Prostate gland (tissue), 2 donors: ENCODE measurements around the gene NR2F1. TPM values are rescaled to one million over a fixed set of nuclear protein-coding genes. Genes with fewer than 3 reads are reported as not detected.

Experiments used
- DNase-seq: peaks from one replicate; pipeline ENCODE4 v3.0.0-alpha.2; 2019; ENCODE audit warnings: low spot score
- H3K27ac ChIP-seq, 2 donors: fragments of 200-600 bp; sonication (generic); 2 replicates each; pipeline ENCODE4 v1.5.1; 2017 to 2019
- H3K27me3 ChIP-seq: fragments of 200-600 bp; sonication (generic); replicated peaks from 2 replicates; pipeline ENCODE4 v1.5.1; 2019; ENCODE audit not compliant: insufficient read depth
- H3K36me3 ChIP-seq, 2 donors: fragments of 200-600 bp; sonication (generic); 1 replicate in 1 of 2; 2 replicates in 1 of 2; pipeline versions ENCODE4 v1.5.1 to v1.8.1; 2017 to 2019
- H3K4me1 ChIP-seq: fragments of 200-600 bp; sonication (generic); replicated peaks from 2 replicates; pipeline ENCODE4 v1.5.1; 2019
- H3K4me3 ChIP-seq, 2 donors: fragments of 200-600 bp; sonication (generic); 2 replicates each; pipeline ENCODE4 v1.5.1; 2017 to 2019
- H3K9me3 ChIP-seq: fragments of 200-600 bp; sonication (generic); 2 replicates; pipeline ENCODE4 v1.5.1; 2017
- POLR2A ChIP-seq: fragments of 450-650 bp; IDR thresholded peaks from one replicate; pipeline ENCODE4 v1.6.1; 2016; ENCODE audit warnings: antibody characterized with exemption, mild to moderate bottlenecking
- POLR2AphosphoS5 ChIP-seq: sonication (generic); formaldehyde crosslinking; IDR thresholded peaks from one replicate; pipeline ENCODE4 v1.6.1; 2017; ENCODE audit warnings: antibody characterized with exemption
- WGBS: methylation state at CpG from one replicate; pipeline ENCODE4 v1.1.5; 2018; 5-methylcytosine and 5-hydroxymethylcytosine counted together
- intact Hi-C: fragments of 100-400 bp; cut with DNase I; formaldehyde crosslinking; loops from one replicate; pipeline ENCODE4 v1.14.2; 2022
- total RNA-seq, 2 donors: library from RNA; depleted of rRNA; stranded (reverse); fragments of >200 nt; gene quantifications; one replicate each; pipeline ENCODE4 v1.1.0, GENCODE V29; 2016
- TF ChIP-seq, protein P1 (sequence below), 4 experiments: fragments of 200-600 bp in 2 of 4; fragments of 450-650 bp in 2 of 4; sonication (generic) in 2 of 4; IDR thresholded peaks; 1 replicate in 3 of 4; 2 replicates in 1 of 4; pipeline ENCODE4 v1.5.1; 2016 to 2019; ENCODE audit warnings: antibody characterized with exemption in 4 of 4, mild to moderate bottlenecking in 2 of 4, moderate library complexity in 2 of 4

NR2F1 gene
- total RNA-seq, 2 donors from 2014 or later, result 14.9 to 49.3 TPM

- no peaks in the 10 kb centered on the region for H3K4me1 ChIP-seq
- DNase-seq, result no peak
- H3K36me3 ChIP-seq, result no peaks in the 10 kb centered on the region
- H3K27ac ChIP-seq, result peak overlapping the region in 1 of 2 donors; percentile 42
- peak overlapping the region in 1 of 2 donors; percentile 8 for H3K4me3 ChIP-seq
- no peaks in the 10 kb centered on the region for H3K9me3 ChIP-seq
- intact Hi-C loops, result loop anchor here (10.0 kb wide), 1 partner anchor 1287 kb away; no protein-coding TSS in a partner anchor
- TF ChIP-seq, protein P1, sequence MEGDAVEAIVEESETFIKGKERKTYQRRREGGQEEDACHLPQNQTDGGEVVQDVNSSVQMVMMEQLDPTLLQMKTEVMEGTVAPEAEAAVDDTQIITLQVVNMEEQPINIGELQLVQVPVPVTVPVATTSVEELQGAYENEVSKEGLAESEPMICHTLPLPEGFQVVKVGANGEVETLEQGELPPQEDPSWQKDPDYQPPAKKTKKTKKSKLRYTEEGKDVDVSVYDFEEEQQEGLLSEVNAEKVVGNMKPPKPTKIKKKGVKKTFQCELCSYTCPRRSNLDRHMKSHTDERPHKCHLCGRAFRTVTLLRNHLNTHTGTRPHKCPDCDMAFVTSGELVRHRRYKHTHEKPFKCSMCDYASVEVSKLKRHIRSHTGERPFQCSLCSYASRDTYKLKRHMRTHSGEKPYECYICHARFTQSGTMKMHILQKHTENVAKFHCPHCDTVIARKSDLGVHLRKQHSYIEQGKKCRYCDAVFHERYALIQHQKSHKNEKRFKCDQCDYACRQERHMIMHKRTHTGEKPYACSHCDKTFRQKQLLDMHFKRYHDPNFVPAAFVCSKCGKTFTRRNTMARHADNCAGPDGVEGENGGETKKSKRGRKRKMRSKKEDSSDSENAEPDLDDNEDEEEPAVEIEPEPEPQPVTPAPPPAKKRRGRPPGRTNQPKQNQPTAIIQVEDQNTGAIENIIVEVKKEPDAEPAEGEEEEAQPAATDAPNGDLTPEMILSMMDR (IDR thresholded peaks at IDR 0.05), result no peak
- TF ChIP-seq POLR2AphosphoS5, result no peak
- TF ChIP-seq POLR2A, result no peak
- peaks cover 16% of the 10 kb centered on the region for H3K27me3 ChIP-seq
- 73% methylated on average over 4 of the region's 4 CpGs for WGBS
Measured at GRCh38 chr5:93591323-93591945, 8.4 kb downstream of the NR2F1 start.

- H3K27me3 ChIP-seq, result peaks cover 19% of the 10 kb centered on the region
Measured at GRCh38 chr5:93592883-93593282, 9.9 kb downstream of the NR2F1 start.

DNA sequence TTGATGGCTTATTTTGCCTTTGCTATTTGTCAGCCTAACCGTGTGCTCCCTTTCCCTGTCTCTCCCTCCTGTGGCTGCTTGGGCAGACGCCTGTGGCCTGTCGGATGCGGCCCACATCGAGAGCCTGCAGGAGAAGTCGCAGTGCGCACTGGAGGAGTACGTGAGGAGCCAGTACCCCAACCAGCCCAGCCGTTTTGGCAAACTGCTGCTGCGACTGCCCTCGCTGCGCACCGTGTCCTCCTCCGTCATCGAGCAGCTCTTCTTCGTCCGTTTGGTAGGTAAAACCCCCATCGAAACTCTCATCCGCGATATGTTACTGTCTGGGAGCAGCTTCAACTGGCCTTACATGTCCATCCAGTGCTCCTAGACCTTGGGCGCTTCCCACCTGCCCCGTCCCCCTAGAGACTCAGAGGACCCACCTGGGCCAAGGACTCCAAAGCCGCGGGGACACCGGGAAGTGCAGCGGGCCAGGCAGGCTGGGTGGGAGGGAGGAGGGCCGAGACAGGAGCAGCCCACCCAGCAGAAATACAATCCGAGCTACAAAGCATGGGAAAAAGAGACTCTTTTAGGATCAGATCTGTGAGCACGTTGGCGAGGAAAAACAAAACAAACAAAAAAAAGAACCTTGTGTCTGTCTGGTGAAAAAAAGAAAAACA lies 10.6 kb downstream of the NR2F1 start:
- no peaks in the 10 kb centered on the region for H3K9me3 ChIP-seq
- peaks cover 23% of the 10 kb centered on the region for H3K27me3 ChIP-seq
- WGBS, result 47% methylated on average over 30 of the region's 30 CpGs
- DNase-seq, result no peak
- no peaks in the 10 kb centered on the region for H3K36me3 ChIP-seq
- no peaks in the 10 kb centered on the region for H3K4me1 ChIP-seq
- intact Hi-C loops, result loop anchor here (10.0 kb wide), 1 partner anchor 1289 kb away; no protein-coding TSS in a partner anchor
- H3K27ac ChIP-seq, result peak overlapping the region; percentile 60 to 66
- TF ChIP-seq, protein P1 (IDR thresholded peaks at IDR 0.05), result no peak
- TF ChIP-seq POLR2A (no peak), POLR2AphosphoS5 (no peak)
- peak overlapping the region in 1 of 2 donors; percentile 5 for H3K4me3 ChIP-seq

More at GRCh38 chr5:93592883-93593282, 9.9 kb downstream of the NR2F1 start:
- Histone ChIP-seq H3K27ac (peak overlapping the region; percentile 60 to 66), H3K36me3 (no peaks in the 10 kb centered on the region), H3K4me1 (no peaks in the 10 kb centered on the region), H3K4me3 (no peak overlapping the region), H3K9me3 (no peaks in the 10 kb centered on the region)
- TF ChIP-seq POLR2AphosphoS5 (no peak), POLR2A (no peak)
- TF ChIP-seq, protein P1 (IDR thresholded peaks at IDR 0.05), result no peak
- intact Hi-C loops, result loop anchor here (10.0 kb wide), 1 partner anchor 1288 kb away; no protein-coding TSS in a partner anchor
- no peak for DNase-seq
- 46% methylated on average over 5 of the region's 5 CpGs for WGBS

GRCh38 chr5:93594591-93595419 lies 11.8 kb downstream of the NR2F1 start:
- no peaks in the 10 kb centered on the region for H3K4me1 ChIP-seq
- intact Hi-C loops, result loop anchor here (10.0 kb wide), 1 partner anchor 1290 kb away; no protein-coding TSS in a partner anchor
- peaks cover 23% of the 10 kb centered on the region for H3K27me3 ChIP-seq
- H3K27ac ChIP-seq, result peak overlapping the region; percentile 60 to 66
- no peaks in the 10 kb centered on the region for H3K36me3 ChIP-seq
- no peaks in the 10 kb centered on the region for H3K9me3 ChIP-seq
- no peak overlapping the region for H3K4me3 ChIP-seq
- no peak for DNase-seq
- TF ChIP-seq, protein P1 (IDR thresholded peaks at IDR 0.05), result no peak
- TF ChIP-seq POLR2A (no peak), POLR2AphosphoS5 (no peak)
- WGBS, result 21% methylated on average over 37 of the region's 37 CpGs
